DND-41 (cell line): ENCODE measurements around the gene GALNT6.

Experiments
- ATAC-seq: fragments of 200-7000 bp; cut with Tn5 transposase; 3 replicates; pipeline ENCODE4 v1.9.1; 2021; ENCODE audit warnings: low read depth; ENCODE audit not compliant: insufficient read depth
- DNase-seq: peaks from one replicate; pipeline ENCODE4 v3.0.0-alpha.2; 2020
- H2AFZ ChIP-seq: 2 replicates; pipeline ENCODE4 v1.6.0; 2012; ENCODE audit warnings: low read depth, low read length
- H3K27ac ChIP-seq: 2 replicates; pipeline ENCODE4 v1.5.1; 2012; ENCODE audit warnings: low read length, inconsistent platforms
- H3K27me3 ChIP-seq: fragments of 200-600 bp; sonication (generic); 2 replicates; pipeline ENCODE4 v1.6.0; 2012; ENCODE audit warnings: low read length, mild to moderate bottlenecking, inconsistent platforms; ENCODE audit not compliant: insufficient read depth, poor library complexity
- H3K36me3 ChIP-seq: 2 replicates; pipeline ENCODE4 v1.5.1; 2012; ENCODE audit warnings: low read length, inconsistent platforms; ENCODE audit not compliant: insufficient read depth
- H3K4me1 ChIP-seq: 2 replicates; pipeline ENCODE4 v1.5.1; 2012; ENCODE audit warnings: mild to moderate bottlenecking, low read length; ENCODE audit not compliant: insufficient read depth
- H3K4me2 ChIP-seq: 2 replicates; pipeline ENCODE4 v1.6.0; 2012; ENCODE audit warnings: mild to moderate bottlenecking, moderate library complexity, low read length, inconsistent platforms; ENCODE audit not compliant: insufficient read depth
- H3K4me3 ChIP-seq, 2 experiments: fragments of 200-600 bp in 1 of 2; shearing (Covaris generic) in 1 of 2; 2 replicates each; pipeline ENCODE4 v1.5.1; 2012 to 2016; ENCODE audit warnings: inconsistent platforms in 2 of 2, low read length in 2 of 2, mild to moderate bottlenecking in 2 of 2, low read depth in 1 of 2, moderate library complexity in 1 of 2
- H3K79me2 ChIP-seq: 2 replicates; pipeline ENCODE4 v1.6.0; 2012; ENCODE audit warnings: low read length, inconsistent platforms; ENCODE audit not compliant: insufficient read depth
- H3K9ac ChIP-seq: 2 replicates; pipeline ENCODE4 v1.6.0; 2012; ENCODE audit warnings: low read depth, mild to moderate bottlenecking, inconsistent platforms, low read length, moderate library complexity
- H3K9me3 ChIP-seq: 2 replicates; pipeline ENCODE4 v1.5.1; 2012; ENCODE audit warnings: low read length, moderate library complexity, mild to moderate bottlenecking, inconsistent platforms; ENCODE audit not compliant: insufficient read depth, severe bottlenecking
- H4K20me1 ChIP-seq: 2 replicates; pipeline ENCODE4 v1.6.0; 2012; ENCODE audit warnings: low read length; ENCODE audit not compliant: insufficient read depth
- EZH2 ChIP-seq: IDR thresholded peaks from 3 replicates; pipeline ENCODE4 v1.6.1; 2012; ENCODE audit warnings: borderline replicate concordance, low read depth, mild to moderate bottlenecking, moderate library complexity, low read length, inconsistent platforms; ENCODE audit not compliant: severe bottlenecking
- TF ChIP-seq, protein P1 (sequence below): IDR thresholded peaks from 2 replicates; pipeline ENCODE4 v1.5.1; 2012; ENCODE audit warnings: borderline replicate concordance, low read length, moderate library complexity, mild to moderate bottlenecking; ENCODE audit not compliant: poor library complexity, severe bottlenecking; ENCODE audit errors: extremely low read depth

Gene GALNT6

DNA sequence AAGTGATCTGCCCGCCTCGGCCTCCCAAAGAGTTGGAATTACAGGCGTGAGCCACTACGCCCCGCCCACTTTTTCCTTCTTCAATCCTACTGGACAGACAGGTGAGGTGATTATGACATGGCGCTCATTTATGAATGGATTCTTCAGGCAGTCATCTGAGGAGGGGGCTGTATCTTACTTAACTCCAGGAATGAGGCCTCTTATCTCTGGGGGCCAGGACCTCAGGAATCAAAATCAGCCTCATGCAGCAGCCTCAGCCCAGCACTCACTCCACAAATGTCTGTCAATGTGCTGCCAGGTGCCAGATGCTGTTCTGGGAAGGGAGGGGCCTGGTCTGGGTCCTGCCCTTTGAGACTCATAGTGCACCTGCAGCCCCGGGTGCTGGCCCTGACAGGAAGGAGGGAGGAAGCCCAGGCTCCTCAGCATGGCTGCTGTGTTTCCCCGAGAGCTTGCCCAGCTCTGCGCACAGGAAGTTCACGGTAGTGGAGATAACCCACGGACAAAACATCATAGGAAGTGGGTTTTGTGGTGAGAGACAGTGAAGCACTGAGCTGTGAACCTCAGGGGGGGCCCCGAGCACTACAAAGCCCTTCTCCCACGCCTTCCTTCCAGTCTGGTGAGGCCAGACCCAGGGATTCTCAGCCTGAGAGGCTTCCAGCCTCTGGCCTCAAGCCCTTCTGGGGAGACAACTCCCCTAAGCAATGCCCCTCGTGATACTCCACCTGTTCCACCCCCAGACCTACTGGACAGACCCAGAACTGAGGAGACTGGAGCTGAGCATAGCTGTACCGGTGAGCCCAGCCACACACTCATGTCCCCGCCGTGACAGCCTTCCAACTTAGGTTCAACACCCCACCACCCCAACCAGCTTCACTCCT, 22.3 kb downstream of the GALNT6 start:
- Histone ChIP-seq H3K27ac (peak overlapping the region; percentile 96), H3K36me3 (peaks cover 63% of the 10 kb centered on the region), H3K4me1 (peaks cover 45% of the 10 kb centered on the region), H2AFZ (no peak overlapping the region), H3K4me3 (peak overlapping the region in 1 of 2 experiments; percentile 35; a peak in 2 of 4 replicates), H4K20me1 (no peaks in the 10 kb centered on the region; the same call in 1 of the 2 replicates), H3K9me3 (no peaks in the 10 kb centered on the region), H3K79me2 (no peaks in the 10 kb centered on the region), H3K4me2 (peak overlapping the region; percentile 60), H3K27me3 (no peaks in the 10 kb centered on the region), H3K9ac (peak overlapping the region; percentile 52)
- peak; percentile 99 for DNase-seq
- ATAC-seq = peak; percentile 94
- TF ChIP-seq, protein P1, sequence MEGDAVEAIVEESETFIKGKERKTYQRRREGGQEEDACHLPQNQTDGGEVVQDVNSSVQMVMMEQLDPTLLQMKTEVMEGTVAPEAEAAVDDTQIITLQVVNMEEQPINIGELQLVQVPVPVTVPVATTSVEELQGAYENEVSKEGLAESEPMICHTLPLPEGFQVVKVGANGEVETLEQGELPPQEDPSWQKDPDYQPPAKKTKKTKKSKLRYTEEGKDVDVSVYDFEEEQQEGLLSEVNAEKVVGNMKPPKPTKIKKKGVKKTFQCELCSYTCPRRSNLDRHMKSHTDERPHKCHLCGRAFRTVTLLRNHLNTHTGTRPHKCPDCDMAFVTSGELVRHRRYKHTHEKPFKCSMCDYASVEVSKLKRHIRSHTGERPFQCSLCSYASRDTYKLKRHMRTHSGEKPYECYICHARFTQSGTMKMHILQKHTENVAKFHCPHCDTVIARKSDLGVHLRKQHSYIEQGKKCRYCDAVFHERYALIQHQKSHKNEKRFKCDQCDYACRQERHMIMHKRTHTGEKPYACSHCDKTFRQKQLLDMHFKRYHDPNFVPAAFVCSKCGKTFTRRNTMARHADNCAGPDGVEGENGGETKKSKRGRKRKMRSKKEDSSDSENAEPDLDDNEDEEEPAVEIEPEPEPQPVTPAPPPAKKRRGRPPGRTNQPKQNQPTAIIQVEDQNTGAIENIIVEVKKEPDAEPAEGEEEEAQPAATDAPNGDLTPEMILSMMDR = no peak
- no peak for TF ChIP-seq EZH2

DNA sequence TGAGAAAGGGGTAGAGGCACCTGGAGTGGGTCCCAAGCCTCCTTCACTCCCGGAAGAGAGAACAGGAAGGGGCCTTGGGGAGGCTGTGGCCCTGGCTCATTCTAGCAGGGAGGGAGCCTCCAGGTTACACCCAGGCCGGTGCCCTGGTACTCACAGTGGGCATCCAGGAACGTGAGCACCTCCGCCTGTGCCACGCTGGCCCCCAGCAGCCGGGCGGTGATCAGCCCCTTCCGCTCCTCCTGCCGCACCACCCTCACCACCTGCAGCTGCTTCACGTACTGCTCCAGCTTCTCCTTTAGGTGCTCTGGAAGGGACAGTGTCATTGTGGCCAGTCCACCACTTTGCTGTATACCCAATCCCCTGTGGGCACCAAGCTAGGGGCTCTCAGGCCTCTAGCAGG, 25.9 kb downstream of the GALNT6 start:
- H3K4me2 ChIP-seq = no peak overlapping the region
- no peak for DNase-seq
- peaks cover 68% of the 10 kb centered on the region for H3K36me3 ChIP-seq
- H3K9me3 ChIP-seq = no peaks in the 10 kb centered on the region
- ATAC-seq = no peak
- H3K79me2 ChIP-seq = no peaks in the 10 kb centered on the region
- no peaks in the 10 kb centered on the region for H3K27me3 ChIP-seq
- TF ChIP-seq, protein P1 = no peak
- TF ChIP-seq EZH2 = no peak
- no peaks in the 10 kb centered on the region; the same call in 1 of the 2 replicates for H4K20me1 ChIP-seq
- H2AFZ ChIP-seq = no peak overlapping the region
- peaks cover 30% of the 10 kb centered on the region for H3K4me1 ChIP-seq
- H3K4me3 ChIP-seq = no peak overlapping the region
- H3K27ac ChIP-seq = peak overlapping the region; percentile 46
- no peak overlapping the region for H3K9ac ChIP-seq

GRCh38 chr12:51364001-51364400, 27.2 kb downstream of the GALNT6 start:
- Histone ChIP-seq H3K4me1 (peaks cover 17% of the 10 kb centered on the region), H3K4me3 (no peak overlapping the region), H3K9ac (no peak overlapping the region), H3K9me3 (no peaks in the 10 kb centered on the region), H2AFZ (no peak overlapping the region), H3K27me3 (no peaks in the 10 kb centered on the region), H3K4me2 (no peak overlapping the region), H4K20me1 (no peaks in the 10 kb centered on the region), H3K27ac (no peak overlapping the region), H3K36me3 (peaks cover 80% of the 10 kb centered on the region), H3K79me2 (no peaks in the 10 kb centered on the region)
- ATAC-seq (no peak), DNase-seq (no peak)
- no peak for TF ChIP-seq EZH2
- TF ChIP-seq, protein P1 = no peak
